Measurements from ENCODE around the gene SRP68. TPM values are rescaled to one million over a fixed set of nuclear protein-coding genes. Genes with fewer than 3 reads are reported as not detected.

The SRP68 gene
- total RNA-seq, 1 experiment from 2014 or later, result 106 TPM

DNA sequence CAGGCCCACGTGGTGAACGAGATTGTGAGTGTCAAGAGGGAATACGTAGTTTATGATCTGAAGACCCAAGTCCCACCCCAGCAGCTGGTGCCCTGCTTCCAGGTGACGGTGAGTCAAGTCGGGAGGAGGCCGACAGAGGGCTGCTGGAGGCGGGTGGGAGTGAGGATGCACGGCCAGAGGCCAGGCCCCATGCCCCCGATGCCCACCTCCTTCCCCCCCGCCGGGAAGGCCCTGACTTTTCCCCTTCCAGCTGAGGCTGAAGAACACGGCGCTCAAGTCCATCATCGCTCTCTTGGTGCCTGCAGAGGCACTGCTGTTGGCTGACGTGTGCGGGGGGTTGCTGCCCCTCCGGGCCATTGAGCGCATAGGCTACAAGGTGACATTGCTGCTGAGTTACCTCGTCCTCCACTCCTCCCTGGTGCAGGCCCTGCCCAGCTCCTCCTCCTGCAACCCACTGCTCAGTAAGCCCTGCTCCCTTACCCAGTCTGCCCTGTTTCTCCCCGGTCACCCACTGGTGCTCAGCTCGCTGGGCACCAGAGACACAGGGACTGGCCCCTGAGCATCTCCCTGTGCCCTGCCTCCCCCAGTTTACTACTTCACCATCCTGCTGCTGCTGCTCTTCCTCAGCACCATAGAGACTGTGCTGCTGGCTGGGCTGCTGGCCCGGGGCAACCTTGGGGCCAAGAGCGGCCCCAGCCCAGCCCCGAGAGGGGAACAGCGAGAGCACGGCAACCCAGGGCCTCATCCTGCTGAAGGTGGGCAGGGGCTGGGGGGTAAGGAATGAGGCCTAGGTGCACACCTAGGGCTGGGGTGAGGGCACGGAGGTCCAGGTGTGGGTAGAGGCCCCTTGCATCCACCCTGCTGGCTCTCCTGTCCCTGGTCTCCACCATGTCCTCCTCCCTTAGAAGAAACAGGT, 9.2 kb upstream of the SRP68 start:
- Mint-ChIP-seq H3K36me3 (ENCODE audit: insufficient read depth, unreplicated experiment) (peaks cover 22% of the 10 kb centered on the region), H3K27me3 (ENCODE audit: insufficient read depth, unreplicated experiment) (peaks cover 31% of the 10 kb centered on the region), H3K27ac (ENCODE audit: low read depth, unreplicated experiment) (no peak overlapping the region), H3K9me3 (ENCODE audit: unreplicated experiment) (no peaks in the 10 kb centered on the region), H3K4me3 (ENCODE audit: unreplicated experiment) (no peak overlapping the region), H3K4me1 (ENCODE audit: insufficient read depth, unreplicated experiment) (no peaks in the 10 kb centered on the region)
- ChIA-PET CTCF (interaction anchor here (0.8 to 1.3 kb wide), 2 partner anchors 67 to 218 kb away, joined by 3 to 4 read pairs; no protein-coding TSS in a partner anchor), POLR2A (interaction anchor here (0.6 to 1.1 kb wide), 3 partner anchors 9 to 71 kb away, joined by 3 read pairs; no protein-coding TSS in a partner anchor)
- TF ChIP-seq, protein P1, sequence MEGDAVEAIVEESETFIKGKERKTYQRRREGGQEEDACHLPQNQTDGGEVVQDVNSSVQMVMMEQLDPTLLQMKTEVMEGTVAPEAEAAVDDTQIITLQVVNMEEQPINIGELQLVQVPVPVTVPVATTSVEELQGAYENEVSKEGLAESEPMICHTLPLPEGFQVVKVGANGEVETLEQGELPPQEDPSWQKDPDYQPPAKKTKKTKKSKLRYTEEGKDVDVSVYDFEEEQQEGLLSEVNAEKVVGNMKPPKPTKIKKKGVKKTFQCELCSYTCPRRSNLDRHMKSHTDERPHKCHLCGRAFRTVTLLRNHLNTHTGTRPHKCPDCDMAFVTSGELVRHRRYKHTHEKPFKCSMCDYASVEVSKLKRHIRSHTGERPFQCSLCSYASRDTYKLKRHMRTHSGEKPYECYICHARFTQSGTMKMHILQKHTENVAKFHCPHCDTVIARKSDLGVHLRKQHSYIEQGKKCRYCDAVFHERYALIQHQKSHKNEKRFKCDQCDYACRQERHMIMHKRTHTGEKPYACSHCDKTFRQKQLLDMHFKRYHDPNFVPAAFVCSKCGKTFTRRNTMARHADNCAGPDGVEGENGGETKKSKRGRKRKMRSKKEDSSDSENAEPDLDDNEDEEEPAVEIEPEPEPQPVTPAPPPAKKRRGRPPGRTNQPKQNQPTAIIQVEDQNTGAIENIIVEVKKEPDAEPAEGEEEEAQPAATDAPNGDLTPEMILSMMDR (IDR thresholded peaks at IDR 0.05; ENCODE audit: unreplicated experiment), result no peak
- BruUV-seq (replicated peaks), result TSS peak; percentile 5
- DNase-seq (ENCODE audit: unreplicated experiment), result no peak
- intact Hi-C loops (cut with micrococcal nuclease), result no loop called here

DNA sequence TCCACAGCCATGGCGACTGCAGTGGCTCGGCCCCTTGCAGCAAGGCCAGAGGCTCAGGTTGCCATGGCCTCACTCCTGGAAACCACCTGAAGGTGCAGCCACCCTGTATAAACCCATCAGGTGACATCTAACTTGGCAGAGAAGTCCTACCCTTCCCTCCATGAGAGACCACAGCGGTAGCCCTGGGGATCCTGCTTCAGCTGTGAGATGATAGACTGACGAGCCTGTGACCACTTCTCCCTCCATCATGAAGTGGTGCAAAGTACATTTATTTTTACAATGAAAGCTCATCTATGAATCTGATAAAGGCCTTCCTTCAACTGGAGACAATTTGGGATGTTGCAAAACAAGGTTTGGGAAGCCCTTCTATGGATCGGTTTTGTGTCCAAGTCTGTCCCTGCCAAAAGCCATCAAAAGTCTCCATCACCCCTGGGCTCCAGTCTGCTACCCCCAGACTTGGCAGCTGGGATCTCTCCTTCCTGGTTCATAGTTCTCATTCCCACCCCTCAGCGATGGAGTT, 8.5 kb upstream of the SRP68 start:
- DNase-seq (ENCODE audit: unreplicated experiment), result no peak
- no peak overlapping the region for H3K4me3 Mint-ChIP-seq (ENCODE audit: unreplicated experiment)
- no peaks in the 10 kb centered on the region for H3K9me3 Mint-ChIP-seq (ENCODE audit: unreplicated experiment)
- POLR2A ChIA-PET, result interaction anchor here (1.1 kb wide), 1 partner anchor 10 kb away, joined by 3 read pairs; no protein-coding TSS in a partner anchor
- TF ChIP-seq, protein P1 (IDR thresholded peaks at IDR 0.05; ENCODE audit: unreplicated experiment), result no peak
- intact Hi-C loops (cut with micrococcal nuclease), result no loop called here
- CTCF ChIA-PET, result interaction anchor here (0.6 to 1.3 kb wide), 4 partner anchors 66 to 633 kb away, joined by 3 to 4 read pairs (median 4); no protein-coding TSS in a partner anchor
- H3K27ac Mint-ChIP-seq (ENCODE audit: low read depth, unreplicated experiment), result no peak overlapping the region
- no TSS peak for BruUV-seq (replicated peaks)
- peaks cover 39% of the 10 kb centered on the region for H3K27me3 Mint-ChIP-seq (ENCODE audit: insufficient read depth, unreplicated experiment)
- H3K36me3 Mint-ChIP-seq (ENCODE audit: insufficient read depth, unreplicated experiment), result peaks cover 21% of the 10 kb centered on the region
- H3K4me1 Mint-ChIP-seq (ENCODE audit: insufficient read depth, unreplicated experiment), result no peaks in the 10 kb centered on the region

DNA sequence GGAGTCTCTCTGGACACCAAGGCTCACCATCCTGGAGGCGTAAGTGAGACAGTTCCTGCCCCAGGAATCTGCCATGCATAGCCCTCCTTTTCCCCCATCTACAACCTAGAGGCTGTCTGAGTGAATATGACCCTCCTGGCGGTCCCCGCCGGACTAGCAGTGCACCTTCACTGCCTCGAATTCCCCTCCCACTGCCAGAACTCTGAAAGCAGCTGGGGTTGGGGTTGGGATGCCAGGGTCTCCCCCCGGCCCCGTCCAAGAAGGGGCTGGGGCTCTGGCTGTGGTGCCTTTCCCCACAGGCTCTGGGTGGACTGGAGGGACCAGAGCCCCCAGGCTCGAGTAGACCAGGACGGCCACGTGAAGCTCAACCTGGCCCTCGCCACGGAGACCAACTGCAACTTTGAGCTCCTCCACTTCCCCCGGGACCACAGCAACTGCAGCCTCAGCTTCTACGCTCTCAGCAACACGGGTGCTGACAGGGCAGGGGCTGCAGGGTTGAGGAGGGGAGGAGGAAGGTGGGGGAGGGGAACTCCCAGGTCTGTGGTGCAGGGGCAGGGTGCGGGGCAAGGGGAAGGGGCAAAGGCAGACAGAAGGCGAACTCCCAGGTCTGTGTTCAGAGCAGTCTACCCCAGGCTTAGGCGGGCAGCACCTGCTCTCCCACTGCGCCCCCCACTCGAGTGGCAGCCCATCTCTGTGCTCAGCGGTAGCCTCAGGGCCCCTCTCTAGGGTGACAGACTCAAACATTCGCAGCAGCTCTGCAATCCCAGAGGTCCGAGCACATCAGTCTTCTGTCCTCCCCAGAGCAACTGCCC, 7.8 kb upstream of the SRP68 start:
- Mint-ChIP-seq H3K27ac (ENCODE audit: low read depth, unreplicated experiment) (no peak overlapping the region), H3K4me1 (ENCODE audit: insufficient read depth, unreplicated experiment) (peaks cover under 1% of the 10 kb centered on the region), H3K36me3 (ENCODE audit: insufficient read depth, unreplicated experiment) (peaks cover 14% of the 10 kb centered on the region), H3K4me3 (ENCODE audit: unreplicated experiment) (no peak overlapping the region), H3K27me3 (ENCODE audit: insufficient read depth, unreplicated experiment) (peaks cover 45% of the 10 kb centered on the region), H3K9me3 (ENCODE audit: unreplicated experiment) (no peaks in the 10 kb centered on the region)
- intact Hi-C loops (cut with micrococcal nuclease), result no loop called here
- no TSS peak for BruUV-seq (replicated peaks)
- CTCF ChIA-PET, result interaction anchor here (0.6 to 1.3 kb wide), 6 partner anchors 66 to 634 kb away, joined by 3 to 4 read pairs (median 3); no protein-coding TSS in a partner anchor
- POLR2A ChIA-PET, result interaction anchor here (1.0 to 3.5 kb wide), 3 partner anchors 23 to 60 kb away, joined by 3 to 12 read pairs (median 3); no protein-coding TSS in a partner anchor
- TF ChIP-seq, protein P1 (IDR thresholded peaks at IDR 0.05; ENCODE audit: unreplicated experiment), result no peak
- DNase-seq (ENCODE audit: unreplicated experiment), result no peak
